ENCODE results near the gene ACSM6. TPM values are rescaled to one million over a fixed set of nuclear protein-coding genes. Genes with fewer than 3 reads are reported as not detected.
A peak's percentile ranks its signal among the peaks of the same experiment; 100 is the strongest.

ACSM6 gene
- total RNA-seq, 1 experiment from 2014 or later: not detected

DNA sequence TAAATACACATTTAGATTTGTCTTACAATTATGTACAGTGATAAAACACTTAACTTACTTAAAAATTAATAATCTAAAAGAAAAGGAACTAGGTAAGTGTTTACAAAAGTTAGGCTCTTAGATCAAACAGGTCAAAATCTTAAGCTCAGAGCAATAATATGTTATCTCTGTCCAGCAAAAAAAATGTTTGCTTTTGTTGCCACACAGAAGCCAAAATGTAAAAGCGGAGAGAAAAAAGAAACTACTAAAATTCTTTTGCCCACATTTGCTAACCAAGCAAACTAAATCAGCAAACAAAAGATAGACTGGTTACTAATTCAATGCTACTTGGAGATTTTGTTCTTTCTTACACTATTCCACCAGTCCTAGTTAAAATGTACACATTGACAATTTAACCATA lies 15.2 kb upstream of the ACSM6 start:
- no peaks in the 10 kb centered on the region for H3K9me3 Mint-ChIP-seq (ENCODE audit: low read depth, unreplicated experiment)
- intact Hi-C loops (cut with micrococcal nuclease; ENCODE audit: unreplicated experiment): no loop called here
- CTCF ChIA-PET: no interaction called here

DNA sequence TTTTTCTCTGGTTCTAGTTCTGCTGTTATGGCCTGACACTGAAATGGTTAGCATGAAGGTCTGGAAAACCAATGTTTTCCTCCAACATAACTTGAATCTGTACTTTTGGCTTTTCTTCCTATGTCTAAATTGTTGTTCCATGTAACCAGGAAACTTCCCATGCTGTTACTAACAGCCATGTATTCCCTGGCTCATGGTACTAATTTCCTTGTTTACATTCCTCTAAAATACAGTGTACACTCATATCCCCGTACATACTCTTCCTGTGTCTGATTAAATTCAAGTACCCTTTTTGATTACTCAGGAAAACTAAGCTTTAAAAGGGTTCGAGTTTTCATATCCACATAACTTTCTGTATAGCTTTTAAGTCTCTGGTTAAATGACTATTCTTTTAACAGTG lies 12.3 kb upstream of the ACSM6 start:
- CTCF ChIA-PET: no interaction called here
- DNase-seq: no peak
- no TSS peak for BruUV-seq (replicated peaks)
- Mint-ChIP-seq H3K27me3 (ENCODE audit: unreplicated experiment) (no peaks in the 10 kb centered on the region), H3K9me3 (ENCODE audit: low read depth, unreplicated experiment) (no peaks in the 10 kb centered on the region), H3K4me1 (ENCODE audit: low read depth, unreplicated experiment) (peaks cover 16% of the 10 kb centered on the region), H3K27ac (ENCODE audit: unreplicated experiment) (no peak overlapping the region), H3K36me3 (ENCODE audit: insufficient read depth, unreplicated experiment) (peaks cover 6% of the 10 kb centered on the region), H3K4me3 (ENCODE audit: low read depth, unreplicated experiment) (no peak overlapping the region)
- TF ChIP-seq, protein P1, sequence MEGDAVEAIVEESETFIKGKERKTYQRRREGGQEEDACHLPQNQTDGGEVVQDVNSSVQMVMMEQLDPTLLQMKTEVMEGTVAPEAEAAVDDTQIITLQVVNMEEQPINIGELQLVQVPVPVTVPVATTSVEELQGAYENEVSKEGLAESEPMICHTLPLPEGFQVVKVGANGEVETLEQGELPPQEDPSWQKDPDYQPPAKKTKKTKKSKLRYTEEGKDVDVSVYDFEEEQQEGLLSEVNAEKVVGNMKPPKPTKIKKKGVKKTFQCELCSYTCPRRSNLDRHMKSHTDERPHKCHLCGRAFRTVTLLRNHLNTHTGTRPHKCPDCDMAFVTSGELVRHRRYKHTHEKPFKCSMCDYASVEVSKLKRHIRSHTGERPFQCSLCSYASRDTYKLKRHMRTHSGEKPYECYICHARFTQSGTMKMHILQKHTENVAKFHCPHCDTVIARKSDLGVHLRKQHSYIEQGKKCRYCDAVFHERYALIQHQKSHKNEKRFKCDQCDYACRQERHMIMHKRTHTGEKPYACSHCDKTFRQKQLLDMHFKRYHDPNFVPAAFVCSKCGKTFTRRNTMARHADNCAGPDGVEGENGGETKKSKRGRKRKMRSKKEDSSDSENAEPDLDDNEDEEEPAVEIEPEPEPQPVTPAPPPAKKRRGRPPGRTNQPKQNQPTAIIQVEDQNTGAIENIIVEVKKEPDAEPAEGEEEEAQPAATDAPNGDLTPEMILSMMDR (IDR thresholded peaks at IDR 0.05; ENCODE audit: unreplicated experiment): no peak
- intact Hi-C loops (cut with micrococcal nuclease; ENCODE audit: unreplicated experiment): loop anchor here (5.0 kb wide), 4 partner anchors 66 to 549 kb away; no protein-coding TSS in a partner anchor

More for the DNA sequence above, 15.2 kb upstream of the ACSM6 start:
- Mint-ChIP-seq H3K27ac (ENCODE audit: unreplicated experiment) (no peak overlapping the region), H3K4me1 (ENCODE audit: low read depth, unreplicated experiment) (peaks cover 12% of the 10 kb centered on the region), H3K4me3 (ENCODE audit: low read depth, unreplicated experiment) (no peak overlapping the region), H3K36me3 (ENCODE audit: insufficient read depth, unreplicated experiment) (peaks cover 3% of the 10 kb centered on the region), H3K27me3 (ENCODE audit: unreplicated experiment) (no peaks in the 10 kb centered on the region)
- DNase-seq: no peak
- TF ChIP-seq, protein P1 (IDR thresholded peaks at IDR 0.05; ENCODE audit: unreplicated experiment): no peak
- no TSS peak for BruUV-seq (replicated peaks)

DNA sequence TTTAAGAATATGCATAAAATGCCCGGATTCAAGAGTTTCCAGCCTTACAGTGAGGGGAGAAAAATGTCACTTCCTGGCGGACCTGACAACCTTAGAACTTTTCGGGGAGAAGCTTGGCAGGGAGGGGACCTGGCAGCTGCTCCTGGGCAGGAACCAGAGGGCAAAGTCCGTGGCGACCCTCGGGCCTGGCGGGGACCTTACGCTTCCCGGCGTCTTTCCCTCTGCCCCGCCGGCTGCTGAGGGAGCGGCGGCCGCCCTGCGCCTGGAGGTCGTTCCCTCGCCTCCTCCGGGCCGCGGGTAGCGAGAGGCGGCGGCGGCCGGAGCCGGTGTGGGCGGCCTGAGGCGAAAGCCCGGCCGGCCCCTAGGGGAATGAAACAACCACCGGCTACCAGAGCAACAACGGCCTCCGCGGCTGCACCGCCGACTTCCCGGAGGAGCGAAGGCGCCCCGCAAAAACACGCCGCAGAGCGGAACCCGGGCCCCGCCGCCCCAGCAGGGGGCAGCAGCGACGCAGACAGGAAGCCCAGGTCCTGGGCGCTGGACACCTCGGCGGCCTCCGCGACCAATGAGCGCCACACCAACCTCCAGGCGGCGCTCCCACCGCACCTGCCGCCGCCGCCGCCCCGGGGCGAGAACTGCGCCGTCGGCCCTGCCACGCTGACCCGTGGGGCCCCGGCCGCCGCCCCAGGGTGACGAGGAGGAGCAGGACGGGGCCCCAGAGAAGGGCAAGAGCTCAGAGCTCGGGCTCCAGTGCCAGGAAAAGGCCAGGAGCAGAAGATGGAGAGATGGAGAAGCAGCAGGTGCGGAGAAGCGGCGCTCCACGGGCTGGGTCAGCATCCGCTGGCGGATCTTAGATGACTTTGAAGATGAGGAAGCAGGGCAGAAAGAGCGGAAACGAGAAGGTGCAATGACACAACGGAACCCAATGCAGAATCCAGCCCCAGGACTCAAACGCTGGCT lies 10.5 kb upstream of the ACSM6 start:
- Mint-ChIP-seq H3K4me1 (ENCODE audit: low read depth, unreplicated experiment) (peaks cover 16% of the 10 kb centered on the region), H3K4me3 (ENCODE audit: low read depth, unreplicated experiment) (peak overlapping the region; percentile 70), H3K27me3 (ENCODE audit: unreplicated experiment) (no peaks in the 10 kb centered on the region), H3K9me3 (ENCODE audit: low read depth, unreplicated experiment) (no peaks in the 10 kb centered on the region), H3K27ac (ENCODE audit: unreplicated experiment) (no peak overlapping the region), H3K36me3 (ENCODE audit: insufficient read depth, unreplicated experiment) (peaks cover 6% of the 10 kb centered on the region)
- peak; percentile 93 for DNase-seq
- TF ChIP-seq, protein P1 (IDR thresholded peaks at IDR 0.05; ENCODE audit: unreplicated experiment): peak; percentile 84
- CTCF ChIA-PET: interaction anchor here (0.7 to 0.8 kb wide), 2 partner anchors 180 to 279 kb away, joined by 3 read pairs; no protein-coding TSS in a partner anchor
- intact Hi-C loops (cut with micrococcal nuclease; ENCODE audit: unreplicated experiment): loop anchor here (5.0 kb wide), 4 partner anchors 64 to 551 kb away; no protein-coding TSS in a partner anchor
- TSS peak; percentile 61 for BruUV-seq (replicated peaks)

DNA sequence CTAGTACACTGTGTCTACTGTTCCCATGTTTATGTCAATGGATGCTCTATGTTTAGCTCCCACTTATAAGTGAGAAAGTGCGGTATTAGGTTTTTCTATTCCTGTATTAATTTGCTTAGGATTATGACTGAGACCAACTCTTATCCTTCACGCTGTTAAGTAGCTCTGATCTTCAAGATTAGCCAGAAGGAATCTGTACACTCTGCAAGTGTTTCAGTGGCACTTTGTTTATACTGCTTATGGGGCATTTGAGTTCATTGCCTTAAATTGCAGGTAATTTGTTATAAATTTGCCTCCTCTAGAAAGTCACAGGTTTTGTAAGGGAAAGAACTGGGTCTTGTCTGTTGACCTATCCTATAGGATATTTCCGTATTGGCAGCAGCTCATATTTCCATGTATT lies 6.4 kb upstream of the ACSM6 start:
- CTCF ChIA-PET: interaction anchor here (0.7 kb wide), 1 partner anchor 1802 kb away, joined by 3 read pairs; no protein-coding TSS in a partner anchor
- H3K36me3 Mint-ChIP-seq (ENCODE audit: insufficient read depth, unreplicated experiment): peaks cover 6% of the 10 kb centered on the region
- no peak overlapping the region for H3K27ac Mint-ChIP-seq (ENCODE audit: unreplicated experiment)
- no TSS peak for BruUV-seq (replicated peaks)
- intact Hi-C loops (cut with micrococcal nuclease; ENCODE audit: unreplicated experiment): no loop called here
- no peaks in the 10 kb centered on the region for H3K27me3 Mint-ChIP-seq (ENCODE audit: unreplicated experiment)
- DNase-seq: no peak
- no peak overlapping the region for H3K4me3 Mint-ChIP-seq (ENCODE audit: low read depth, unreplicated experiment)
- H3K9me3 Mint-ChIP-seq (ENCODE audit: low read depth, unreplicated experiment): no peaks in the 10 kb centered on the region
- peaks cover 8% of the 10 kb centered on the region for H3K4me1 Mint-ChIP-seq (ENCODE audit: low read depth, unreplicated experiment)
- TF ChIP-seq, protein P1 (IDR thresholded peaks at IDR 0.05; ENCODE audit: unreplicated experiment): no peak

Measured in Calu3 (cell line).